Lower leg skin (tissue), 3 donors: Measurements from ENCODE around the gene SCD5.

Experiments
- CTCF ChIP-seq, 3 donors: fragments of 450-650 bp; IDR thresholded peaks; one replicate each; pipeline ENCODE4 v1.5.1; 2016; ENCODE audit warnings: antibody characterized with exemption in 3 of 3, mild to moderate bottlenecking in 3 of 3, moderate library complexity in 2 of 3
- POLR2A ChIP-seq, 2 donors: fragments of 450-650 bp; IDR thresholded peaks; one replicate each; pipeline ENCODE4 v1.6.1; 2016 to 2017; ENCODE audit warnings: antibody characterized with exemption in 2 of 2, mild to moderate bottlenecking in 1 of 2, moderate library complexity in 1 of 2

GRCh38 chr4:82741188-82741587 is 57.4 kb downstream of the SCD5 start:
- TF ChIP-seq CTCF (IDR thresholded peaks at IDR 0.05) (no peak), POLR2A (IDR thresholded peaks at IDR 0.05) (no peak)
